ENCODE data around the gene SAMD4A.
"Not testable (repeated sequence)": the region's sequence is repeated elsewhere in the genome, so short reads cannot be mapped to it uniquely, and the experiment has no call there.

SAMD4A gene

DNA sequence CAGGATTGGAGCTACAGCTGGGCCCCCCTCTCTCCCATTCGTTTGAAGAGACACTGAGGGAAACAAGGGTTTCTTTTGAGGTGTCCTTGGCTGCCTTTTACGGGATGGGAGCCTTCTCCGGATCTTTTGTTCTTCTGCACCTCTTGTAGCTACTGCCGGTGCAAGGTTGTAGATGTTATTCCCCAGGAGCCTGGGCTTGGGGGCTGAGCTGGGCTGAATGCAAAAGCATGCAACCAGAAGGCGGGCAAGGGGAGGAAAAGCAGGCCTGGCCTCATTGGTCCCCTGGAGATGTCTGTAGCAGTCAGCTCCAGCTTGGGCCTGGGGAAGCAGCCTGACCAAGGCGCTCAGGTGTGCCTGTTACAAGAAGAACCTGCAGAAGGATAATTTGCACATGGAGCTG, 225.4 kb downstream of the SAMD4A start:
- FAIRE-seq, result no peak

DNA sequence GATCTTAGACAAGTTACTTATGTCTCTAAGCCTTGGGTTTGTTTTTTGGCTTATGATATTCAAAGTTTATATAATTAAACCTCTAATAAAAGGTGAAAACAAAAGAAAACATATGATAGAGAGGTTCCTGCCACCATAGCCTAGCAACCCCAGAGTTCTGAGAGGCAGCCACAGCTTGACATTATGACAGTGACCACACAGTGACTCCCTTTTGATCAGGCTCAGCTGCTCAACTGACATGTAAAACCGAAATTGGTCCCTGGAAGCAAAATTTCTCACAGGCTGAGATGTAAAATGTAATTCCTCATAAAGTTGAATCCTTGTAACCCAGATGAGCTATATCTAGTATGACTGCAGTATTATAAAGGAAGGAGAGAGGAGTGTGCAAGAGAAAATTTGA, 227.2 kb downstream of the SAMD4A start:
- no peak for FAIRE-seq
- DNase-seq (ENCODE audit: low spot score), result no peak

More for the DNA sequence above, 225.4 kb downstream of the SAMD4A start:
- no peak for DNase-seq (ENCODE audit: low spot score)

DNA sequence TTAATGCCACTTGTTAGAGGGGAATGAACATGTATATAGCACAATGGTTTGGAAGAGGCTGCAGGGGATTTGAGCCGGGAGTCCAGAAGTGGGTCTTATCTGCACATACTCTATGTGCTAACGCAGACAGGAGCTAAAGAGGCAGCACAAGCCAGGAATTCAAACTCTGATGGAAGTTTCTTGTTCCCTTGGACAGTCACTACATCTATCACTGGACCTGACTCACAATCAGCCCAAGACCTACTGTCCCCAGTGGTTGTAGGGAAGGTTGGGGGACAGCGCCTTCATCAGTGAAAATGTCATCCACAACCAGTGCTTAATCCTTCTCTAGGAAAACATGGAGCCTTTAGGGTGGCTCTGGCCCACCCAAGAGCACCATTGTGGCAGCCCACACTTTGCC, 227.9 kb downstream of the SAMD4A start:
- FAIRE-seq, result no peak
- no peak for DNase-seq (ENCODE audit: low spot score)

DNA sequence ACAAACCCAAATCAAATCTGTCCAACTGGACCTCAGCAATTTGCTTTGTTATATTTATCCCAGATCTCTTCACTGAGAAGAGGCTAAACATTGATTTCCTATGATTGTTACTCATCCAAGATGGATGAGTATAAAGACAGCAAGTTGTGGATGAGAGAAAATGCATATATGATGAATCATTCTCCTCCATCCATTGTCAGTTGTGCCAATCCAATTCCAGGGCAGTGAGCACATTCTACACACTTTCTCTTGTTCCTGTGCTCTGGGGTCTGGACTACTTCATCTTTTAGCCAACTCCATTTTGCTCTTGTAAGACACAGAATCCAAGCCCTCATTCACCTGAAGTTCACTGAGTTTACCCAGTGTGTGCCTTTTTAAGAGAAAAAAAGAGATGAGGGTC, 230.0 kb downstream of the SAMD4A start:
- DNase-seq (ENCODE audit: low spot score) (peak; percentile 71), FAIRE-seq (peak; percentile 77)

DNA sequence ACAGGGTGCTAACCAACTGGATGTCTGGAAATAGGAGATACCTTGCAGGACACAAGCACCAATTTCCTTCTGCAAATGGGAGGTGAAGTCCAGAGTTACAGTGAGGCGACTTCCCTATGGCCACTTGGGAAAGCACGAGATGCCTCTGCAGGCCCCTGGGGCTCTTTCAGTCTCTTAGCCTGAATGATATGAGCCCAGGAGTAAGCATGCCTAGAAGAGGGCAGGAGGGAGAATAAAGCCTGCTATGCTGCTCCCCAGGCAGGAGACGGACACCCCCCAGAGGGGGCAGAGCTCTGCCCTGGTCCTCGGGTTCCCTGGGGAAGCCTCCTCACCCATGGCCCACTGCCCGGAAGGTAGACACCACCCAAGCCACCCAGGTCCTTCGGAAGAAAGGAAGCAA, 230.6 kb downstream of the SAMD4A start:
- DNase-seq (ENCODE audit: low spot score) (no peak), FAIRE-seq (no peak)

DNA sequence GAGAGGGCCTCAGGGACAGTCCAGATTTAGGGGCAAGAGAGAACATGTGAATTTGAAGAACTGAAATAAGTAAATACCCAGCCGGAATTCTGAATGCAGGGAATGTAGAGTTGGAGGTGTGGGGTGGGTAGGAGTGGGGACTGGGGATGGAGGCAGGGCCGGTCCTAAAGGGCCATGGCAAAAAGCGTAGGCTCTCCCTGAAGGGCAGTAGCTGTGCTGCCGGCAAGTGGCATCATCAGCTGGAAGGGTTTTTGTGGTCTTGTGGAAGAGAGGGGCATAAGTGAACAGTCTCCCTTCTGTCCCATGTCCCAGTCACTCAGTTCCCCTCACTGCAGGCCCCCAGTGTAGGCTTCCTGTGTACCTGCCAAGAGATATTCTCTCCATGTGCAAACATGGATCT, 231.1 kb downstream of the SAMD4A start:
- no peak for DNase-seq (ENCODE audit: low spot score)
- no peak for FAIRE-seq

DNA sequence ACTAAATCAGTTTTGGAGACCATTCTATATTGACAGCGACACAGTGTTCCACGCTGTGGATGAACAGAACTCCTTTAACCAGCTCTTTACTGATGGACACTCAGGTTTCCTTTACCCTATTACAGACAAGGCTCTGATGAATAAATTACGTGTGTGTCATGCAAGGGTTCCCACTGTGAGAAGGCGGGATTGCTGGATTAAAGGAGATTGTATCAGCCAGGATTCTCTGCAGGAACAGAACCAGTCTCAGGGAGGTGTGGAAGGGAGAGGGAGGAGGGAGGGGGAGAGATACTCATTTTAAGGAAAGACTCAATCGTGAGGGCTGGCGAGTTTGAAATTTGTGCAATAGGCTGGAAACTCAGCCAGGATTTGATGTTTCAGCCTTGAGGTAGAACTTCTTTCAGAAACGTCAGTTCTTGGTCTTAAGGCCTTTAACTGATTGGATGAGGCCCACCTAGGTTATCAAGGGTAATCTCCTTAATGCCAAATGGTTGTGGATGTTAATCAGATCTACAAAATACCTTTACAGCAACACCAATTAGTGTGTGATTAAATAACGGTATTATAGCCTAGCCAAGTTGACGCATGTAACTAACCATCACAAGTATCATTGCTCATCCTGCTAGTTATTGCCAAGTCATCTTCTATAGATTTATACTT, 231.7 kb downstream of the SAMD4A start:
- FAIRE-seq (peak; percentile 92), DNase-seq (ENCODE audit: low spot score) (no peak)

DNA sequence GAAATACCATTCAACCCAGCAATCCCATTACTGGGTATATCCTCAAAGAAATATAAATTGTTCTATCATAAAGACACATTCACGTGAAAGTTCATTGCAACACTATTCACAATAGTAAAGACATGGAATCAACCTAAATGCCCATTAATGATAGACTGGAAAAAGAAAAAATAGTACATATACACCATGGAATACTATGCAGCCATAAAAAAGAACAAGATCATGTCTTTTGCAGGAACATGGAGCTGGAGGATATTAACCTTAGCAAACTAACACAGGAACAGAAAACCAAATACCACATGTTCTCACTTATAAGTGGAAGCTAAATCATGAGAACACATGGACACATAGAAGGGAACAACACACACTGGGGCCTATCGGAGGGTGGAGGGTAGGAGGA, 234.6 kb downstream of the SAMD4A start:
- DNase-seq (ENCODE audit: low spot score); FAIRE-seq: not testable (repeated sequence)

DNA sequence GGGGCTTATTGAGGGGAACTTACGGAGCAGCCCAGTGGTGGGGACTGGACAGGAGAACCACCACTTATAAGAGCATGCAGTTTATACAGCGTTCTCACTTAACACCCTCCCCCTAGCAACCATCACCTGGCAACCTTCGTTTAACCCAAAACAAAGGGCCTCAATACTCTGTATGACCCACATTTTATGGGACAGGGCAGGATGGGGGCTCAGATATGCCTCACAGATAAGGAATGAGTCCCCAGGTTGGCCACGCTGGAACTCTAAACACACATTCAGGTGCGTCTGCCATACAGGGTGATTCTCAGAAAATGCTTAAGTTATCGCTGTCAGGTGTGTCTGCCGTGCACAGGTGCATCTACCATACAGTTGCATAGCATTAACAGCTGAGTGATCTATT, 236.5 kb downstream of the SAMD4A start:
- no peak for FAIRE-seq
- no peak for DNase-seq (ENCODE audit: low spot score)

DNA sequence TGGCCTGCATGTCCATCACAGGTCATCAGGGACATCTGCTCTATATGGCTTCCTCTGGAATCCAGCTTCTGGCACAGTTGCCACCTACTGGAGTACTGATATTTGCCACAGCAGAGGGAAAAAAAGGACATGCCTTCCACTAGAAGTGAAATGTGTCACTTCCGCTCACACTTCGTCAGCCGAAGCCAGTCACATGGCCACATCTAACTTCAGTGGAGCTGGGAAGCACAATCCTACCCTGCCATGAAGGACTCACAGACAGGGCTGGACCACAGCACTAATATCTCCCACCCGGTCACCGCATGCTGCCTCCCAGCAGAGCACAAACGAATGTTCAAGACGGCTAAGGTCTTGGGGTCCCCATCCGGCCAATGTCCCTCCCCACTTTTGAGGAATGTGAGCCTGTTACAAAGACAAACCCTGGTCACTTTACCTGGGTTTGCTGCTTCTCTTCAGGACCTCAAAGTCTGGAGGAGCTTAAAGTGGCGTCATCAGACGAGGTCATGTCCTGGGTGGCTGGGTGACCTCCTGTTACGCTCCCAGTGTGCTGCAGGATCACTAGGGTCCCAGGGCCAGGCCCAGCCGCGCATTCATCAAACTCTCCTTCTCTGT, 237.1 kb downstream of the SAMD4A start:
- FAIRE-seq (peak; percentile 53), DNase-seq (ENCODE audit: low spot score) (no peak)

DNA sequence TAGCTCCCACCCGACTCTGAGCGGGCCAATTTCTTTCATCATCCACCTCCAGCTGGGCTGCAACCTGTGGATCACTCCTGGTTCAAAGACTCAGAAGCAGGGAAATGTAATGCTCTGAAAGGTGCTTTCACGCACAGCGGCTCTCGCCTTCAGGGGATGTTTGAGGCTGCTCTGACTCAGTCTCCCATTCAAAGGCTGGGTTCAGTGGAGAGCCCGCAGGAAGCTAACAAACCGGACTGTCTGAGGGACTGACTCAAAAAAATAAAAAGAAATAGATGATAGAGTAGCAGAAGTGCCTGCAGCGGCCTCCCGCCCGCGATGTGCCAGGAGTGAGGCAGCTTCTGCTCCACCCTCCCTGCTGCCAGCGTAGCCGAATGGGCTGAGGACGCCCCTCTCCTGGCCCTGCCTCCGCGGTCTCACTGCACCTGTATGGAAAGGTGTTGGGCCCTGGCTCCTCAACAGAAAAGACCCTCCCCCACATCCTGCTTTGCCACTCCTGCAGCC, 237.7 kb downstream of the SAMD4A start:
- DNase-seq (ENCODE audit: low spot score) (no peak), FAIRE-seq (no peak)

DNA sequence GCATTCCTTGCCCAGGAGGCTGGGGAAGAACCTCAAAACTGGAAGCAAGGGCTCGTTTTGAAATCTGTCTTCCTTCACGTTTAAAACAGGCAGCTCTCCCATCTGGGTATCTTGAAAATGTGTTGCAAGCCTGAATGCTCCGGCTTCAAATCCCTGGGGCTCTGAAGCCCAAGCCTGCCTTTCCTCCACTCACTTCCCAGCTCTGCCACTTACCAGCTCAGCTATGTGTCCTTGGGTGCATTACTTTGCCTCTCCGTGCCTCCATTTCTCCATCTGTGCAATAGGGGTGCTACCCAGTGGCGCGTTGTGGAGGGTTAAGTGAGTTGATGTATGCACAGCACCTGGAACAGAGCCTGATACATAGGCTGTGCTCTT, 238.1 kb downstream of the SAMD4A start:
- FAIRE-seq (no peak), DNase-seq (ENCODE audit: low spot score) (no peak)

DNA sequence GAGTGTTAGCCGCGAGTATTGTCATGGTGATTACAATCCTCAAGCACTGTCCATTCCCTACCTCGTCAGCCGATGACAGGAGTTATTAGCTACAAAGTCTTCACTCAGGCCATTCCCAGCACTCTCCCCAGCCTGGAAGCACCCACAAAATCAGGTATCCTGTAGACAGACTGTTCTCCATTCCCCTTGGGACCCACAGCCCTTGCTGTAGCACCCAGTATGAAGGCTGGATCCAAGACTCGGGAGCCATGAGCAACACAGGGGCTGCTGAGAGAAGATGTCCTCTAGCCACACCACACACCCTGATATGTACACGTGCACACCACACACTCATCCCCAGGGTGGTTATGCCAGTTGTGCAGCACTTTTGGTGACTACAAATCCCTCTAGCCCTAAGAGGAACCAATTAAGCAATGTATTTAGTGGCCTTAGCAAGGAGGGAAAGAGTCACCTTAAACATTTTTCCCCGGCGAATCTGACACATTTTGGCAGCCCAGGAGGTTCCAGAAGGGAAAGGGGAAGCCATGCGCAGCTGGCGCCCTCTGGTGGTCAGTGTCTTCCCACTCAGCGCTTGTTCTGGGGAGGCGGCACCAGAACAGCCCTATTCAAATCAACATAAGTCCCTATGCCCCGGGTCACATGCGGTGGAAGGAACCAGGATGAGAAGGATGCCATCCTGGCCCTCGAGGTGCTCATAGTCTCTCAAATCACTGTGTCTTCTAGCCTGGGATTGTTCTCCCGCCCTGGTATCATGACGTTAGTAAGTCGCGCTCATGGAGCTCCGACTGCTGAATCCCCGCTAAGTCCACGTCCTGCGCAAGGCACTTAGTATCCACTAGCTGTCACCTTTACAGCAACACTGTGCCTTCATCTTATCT, 238.8 kb downstream of the SAMD4A start:
- FAIRE-seq (peak; percentile 55), DNase-seq (ENCODE audit: low spot score) (peak; percentile 93)

DNA sequence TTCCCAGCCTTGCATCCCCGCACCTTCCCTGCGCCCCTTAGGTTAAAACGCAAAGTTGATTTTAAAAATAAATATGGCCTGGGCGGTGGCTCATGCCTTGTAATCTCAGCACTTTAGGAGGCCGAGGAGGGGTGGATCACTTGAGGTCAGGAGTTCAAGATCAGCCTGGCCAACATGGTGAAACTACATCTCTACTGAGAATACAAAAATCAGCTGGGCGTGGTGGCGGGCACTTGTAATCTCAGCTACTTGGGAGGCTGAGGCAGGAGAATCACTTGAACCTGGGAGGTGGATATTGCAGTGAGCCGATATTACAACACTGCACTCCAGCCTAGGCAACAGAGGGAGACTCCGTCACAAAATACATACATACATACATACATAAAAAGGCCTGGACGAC, 239.7 kb downstream of the SAMD4A start:
- FAIRE-seq (no peak), DNase-seq (ENCODE audit: low spot score) (no peak)

DNA sequence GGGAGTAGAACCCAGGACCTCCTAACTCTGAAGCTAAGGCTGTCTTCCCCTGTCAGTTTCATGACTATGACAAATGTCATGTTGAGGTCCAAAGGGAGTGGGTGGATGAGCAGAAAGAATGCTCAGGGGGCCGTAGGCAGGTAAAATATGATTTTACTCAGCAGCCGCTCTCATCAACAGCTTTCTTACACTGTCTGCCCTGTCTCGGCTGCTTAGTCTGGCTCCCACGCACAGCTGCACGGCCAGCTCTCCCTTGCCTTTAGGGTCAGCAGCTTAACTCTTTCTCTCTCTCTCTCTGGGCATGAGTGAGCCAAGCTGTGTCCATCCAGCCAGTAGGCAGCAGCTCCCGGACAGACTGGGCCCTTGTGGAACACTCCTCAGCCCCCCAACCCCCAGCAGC, 240.5 kb downstream of the SAMD4A start:
- DNase-seq (ENCODE audit: low spot score), result no peak
- FAIRE-seq, result no peak

DNA sequence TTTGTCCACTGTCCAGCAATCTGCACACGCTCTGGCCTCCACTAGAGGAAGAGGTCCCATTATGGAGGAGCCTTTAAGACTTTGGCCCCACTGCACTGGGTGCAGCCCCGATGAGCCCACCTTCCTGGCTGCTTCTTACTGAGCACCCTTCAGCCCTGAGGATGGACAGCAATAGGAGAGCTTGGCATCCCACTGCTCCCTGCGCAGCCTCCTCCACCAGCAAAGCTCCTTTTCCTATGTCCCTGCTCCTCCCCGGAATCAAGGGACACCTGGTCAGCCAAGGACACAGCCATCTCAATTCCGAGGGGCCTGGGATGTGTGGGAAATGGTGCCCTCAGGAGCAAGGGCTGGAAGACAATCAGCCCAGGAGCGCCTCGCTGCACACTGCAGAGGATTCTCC, 241.0 kb downstream of the SAMD4A start:
- FAIRE-seq (no peak), DNase-seq (ENCODE audit: low spot score) (no peak)

DNA sequence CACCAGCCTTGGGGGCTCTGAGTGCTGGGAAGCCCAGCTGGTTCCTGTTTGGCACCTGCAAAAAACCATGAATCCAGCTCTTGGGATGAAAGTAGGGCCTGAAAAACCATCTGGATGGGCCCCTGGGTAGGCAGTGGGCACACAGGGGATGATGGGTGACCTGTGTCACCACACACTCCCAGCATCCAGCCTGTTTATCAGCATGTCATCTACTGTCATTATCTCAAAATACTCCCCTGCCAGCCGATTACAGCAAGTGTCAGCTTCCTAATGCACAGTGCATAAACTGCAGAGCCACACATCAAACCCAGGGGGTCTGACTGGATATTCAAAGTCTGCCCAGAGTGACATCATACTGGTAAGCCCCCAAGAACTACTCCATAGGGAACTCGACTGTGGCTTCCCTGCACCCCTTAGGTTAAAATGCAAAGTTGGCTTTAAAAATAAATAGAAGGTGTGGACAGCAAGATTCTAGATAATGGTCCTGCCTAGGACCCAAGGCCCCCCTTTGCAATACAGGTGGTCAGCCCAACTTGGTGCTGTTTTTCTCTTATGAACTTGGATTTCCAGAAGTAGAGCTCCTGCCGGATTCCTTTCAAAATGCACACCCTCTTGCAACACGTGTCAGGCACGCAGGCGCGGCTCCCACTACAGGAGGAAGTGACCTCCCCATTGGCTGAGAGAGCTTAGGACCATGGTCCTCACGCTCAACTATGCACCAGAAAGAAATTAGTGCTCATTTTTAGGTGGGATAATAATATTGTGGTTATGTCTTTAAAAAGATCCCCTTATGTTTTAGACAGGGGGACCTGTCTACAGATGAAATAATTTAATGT, 241.6 kb downstream of the SAMD4A start:
- no peak for FAIRE-seq
- no peak for DNase-seq (ENCODE audit: low spot score)

DNA sequence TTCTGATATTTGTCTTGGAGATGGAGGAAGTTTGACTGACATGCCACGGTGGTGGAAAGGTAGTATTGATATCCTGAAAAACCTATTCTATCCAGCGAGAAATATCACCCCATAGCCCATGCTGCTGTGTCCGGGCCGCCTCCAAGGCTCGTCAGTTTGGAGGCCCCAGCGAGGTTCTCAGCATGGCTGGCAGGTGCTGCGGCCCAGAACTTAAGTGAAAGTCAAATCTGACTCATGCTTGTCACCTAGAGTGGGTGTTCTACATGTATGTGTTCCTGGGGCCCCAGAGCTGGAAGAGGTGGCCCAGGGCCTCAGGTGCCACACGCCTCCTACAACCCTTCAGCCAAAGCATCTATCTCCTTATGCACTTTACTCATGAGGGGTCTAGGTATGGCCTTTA, 242.8 kb downstream of the SAMD4A start:
- no peak for FAIRE-seq

DNA sequence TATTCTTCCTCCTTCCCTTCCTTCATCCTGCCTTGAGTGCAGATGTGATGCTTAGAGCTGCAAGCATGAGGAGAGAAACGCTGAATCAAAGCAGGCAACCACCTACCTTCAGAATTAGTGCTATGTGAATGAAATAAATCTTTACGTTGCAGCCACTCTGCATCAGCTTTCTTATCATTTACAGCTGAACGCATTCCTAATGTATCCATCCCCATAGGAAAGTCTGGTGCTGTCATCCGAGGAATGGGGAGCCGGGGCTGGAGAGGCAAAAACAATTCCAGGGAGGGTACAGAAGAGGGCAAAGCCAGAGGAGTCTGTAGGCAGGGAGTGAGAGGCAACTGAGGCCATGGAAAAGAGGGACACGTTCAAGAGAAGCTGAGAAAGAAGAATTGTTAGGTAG, 245.7 kb downstream of the SAMD4A start:
- FAIRE-seq (no peak), DNase-seq (ENCODE audit: low spot score) (no peak)

More for the DNA sequence above, 242.8 kb downstream of the SAMD4A start:
- DNase-seq (ENCODE audit: low spot score), result no peak

DNA sequence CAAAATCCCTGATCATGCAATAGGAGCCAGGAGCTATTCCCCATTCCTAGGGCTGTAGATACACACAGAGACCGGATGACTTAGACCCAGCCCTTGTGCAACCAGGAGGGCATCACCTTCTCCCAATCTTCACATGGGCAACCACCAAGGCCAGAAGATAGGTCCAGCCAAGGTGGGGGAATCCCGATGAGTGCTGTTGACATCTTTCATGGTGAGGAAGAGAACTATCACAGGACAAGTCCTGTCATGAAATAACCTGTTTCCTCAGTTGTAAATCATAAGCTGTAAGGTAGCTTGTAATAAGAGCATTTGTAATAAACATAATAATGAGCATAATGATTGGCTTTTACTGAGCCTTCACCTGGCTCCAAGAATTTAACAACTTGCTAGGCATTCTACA, 246.2 kb downstream of the SAMD4A start:
- FAIRE-seq (no peak), DNase-seq (ENCODE audit: low spot score) (no peak)

DNA sequence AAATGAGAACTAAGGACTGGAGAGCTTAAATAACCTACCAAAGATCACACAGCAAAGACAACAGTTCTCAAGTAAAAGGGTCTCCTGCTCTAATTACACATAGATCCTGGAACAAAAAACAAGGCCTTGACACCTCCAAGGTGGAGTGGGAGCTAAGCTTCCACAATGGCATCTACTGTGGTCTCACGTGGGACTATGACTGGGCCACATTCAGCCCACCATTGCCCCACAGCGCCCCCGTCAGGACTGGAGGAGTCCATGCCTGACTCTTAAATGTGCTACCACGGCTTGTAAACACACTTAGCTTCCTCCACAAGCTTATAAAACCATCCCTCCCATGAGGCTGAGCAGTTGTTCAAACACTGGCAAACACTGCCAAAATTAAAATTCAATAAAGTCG, 247.1 kb downstream of the SAMD4A start:
- DNase-seq (ENCODE audit: low spot score) (peak; percentile 63), FAIRE-seq (no peak)

Data from urothelium cell line (cell line).